HG03066 (cell line): ENCODE data around the gene PXK.

Source experiments
- ATAC-seq: cut with Tn5 transposase; IDR thresholded peaks from one replicate; pipeline ENCODE4 v1.9.1; 2021; ENCODE audit warnings: low read depth; ENCODE audit not compliant: unreplicated experiment

Gene PXK

DNA sequence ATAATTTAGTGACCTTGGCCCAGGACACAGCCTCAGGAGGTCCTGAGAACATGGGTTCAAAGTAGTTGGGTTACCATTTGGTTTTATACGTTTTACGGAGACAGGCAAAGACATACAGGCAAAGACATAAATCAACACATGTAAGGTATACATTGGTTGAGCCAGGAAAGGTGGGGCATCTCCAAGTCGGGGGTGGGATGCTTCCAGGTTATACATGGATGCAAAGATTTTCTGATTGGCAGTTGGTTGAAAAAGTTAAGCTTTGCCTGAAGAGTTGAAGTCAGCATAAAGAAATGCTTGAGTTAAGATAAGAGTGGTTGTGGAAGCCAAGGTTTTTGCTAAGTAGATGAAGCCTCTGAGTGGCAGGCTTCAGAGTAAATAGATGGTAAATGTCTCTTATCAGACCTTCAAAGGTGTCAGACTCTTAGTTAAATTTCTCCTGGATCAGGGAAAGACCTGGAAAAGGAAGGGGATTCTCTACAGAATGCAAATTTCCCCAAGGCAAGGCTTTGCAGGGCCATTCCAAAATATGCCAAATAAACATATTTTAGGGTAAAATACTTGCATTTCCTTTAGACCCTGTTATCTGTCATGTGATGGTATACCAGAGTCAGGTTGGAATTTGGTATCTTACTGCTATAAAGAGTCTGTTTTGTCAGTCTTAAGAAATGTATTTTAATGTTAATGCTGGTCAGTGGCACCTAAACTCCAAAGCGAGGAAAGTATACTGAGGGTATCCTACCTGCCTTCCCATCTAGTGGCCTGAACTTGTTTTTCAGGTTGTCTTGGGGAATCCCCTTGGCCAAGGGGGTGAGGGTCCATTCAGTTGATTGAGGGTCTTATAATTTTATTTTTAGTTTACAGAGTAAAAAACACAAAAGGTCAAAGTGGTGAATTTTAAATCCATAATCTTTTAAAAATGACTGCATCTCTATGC lies 109.1 kb downstream of the PXK start:
- ATAC-seq, result no peak

DNA sequence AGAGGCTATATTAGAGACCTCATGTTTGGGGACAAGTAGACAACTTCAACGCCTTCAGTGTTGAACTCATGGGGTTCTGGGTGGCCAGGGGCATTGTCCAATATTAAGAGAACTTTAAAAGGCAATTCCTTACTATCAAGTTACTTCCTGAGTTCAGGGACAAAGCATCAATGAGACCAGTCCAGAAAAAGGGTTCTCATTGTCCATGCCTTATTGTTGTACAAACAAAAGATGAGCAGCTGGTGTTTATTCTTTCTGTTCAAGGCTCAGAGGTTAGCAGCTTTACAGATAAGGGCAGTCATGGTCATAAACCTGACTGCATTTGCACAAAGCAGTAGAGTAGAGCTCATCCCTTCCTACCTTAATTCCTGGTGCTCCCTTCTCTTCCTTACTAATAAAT lies 119.5 kb downstream of the PXK start:
- no peak for ATAC-seq

DNA sequence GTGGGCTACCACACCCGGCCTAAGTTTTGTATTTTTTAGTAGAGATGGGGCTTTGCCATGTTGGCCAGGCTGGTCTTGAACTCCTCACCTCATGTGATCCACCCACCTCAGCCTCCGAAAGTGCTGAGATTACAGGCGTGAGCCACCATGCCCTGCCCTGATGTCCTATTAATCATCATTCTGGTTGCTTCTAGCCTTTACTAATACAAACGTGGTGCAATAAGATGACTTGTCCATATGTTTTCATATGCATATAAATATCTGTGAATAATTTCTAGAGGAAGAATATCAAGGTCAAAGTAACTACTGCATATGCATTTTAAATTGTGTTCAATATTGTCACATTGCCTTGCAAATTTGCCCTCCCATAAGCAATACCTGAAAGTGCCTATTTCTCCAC lies 126.5 kb downstream of the PXK start:
- no peak for ATAC-seq

DNA sequence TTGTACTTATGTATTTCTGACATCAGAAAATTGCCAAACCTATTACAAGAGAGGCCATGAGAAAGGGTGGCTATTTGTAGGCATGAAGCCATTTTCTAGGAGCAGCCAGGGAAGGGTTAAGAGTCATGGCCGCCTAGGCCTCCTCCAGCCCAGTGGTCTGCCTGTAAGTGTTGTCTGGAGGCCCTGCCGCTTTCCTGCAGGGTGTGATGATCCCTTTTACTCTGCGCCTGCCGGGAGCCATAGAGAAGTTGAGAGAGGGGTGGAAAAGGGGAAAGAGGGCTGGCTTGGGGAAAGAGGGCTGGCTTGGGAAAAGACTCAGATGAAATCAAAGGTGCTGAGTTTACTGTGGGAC lies 130.1 kb downstream of the PXK start:
- no peak for ATAC-seq

DNA sequence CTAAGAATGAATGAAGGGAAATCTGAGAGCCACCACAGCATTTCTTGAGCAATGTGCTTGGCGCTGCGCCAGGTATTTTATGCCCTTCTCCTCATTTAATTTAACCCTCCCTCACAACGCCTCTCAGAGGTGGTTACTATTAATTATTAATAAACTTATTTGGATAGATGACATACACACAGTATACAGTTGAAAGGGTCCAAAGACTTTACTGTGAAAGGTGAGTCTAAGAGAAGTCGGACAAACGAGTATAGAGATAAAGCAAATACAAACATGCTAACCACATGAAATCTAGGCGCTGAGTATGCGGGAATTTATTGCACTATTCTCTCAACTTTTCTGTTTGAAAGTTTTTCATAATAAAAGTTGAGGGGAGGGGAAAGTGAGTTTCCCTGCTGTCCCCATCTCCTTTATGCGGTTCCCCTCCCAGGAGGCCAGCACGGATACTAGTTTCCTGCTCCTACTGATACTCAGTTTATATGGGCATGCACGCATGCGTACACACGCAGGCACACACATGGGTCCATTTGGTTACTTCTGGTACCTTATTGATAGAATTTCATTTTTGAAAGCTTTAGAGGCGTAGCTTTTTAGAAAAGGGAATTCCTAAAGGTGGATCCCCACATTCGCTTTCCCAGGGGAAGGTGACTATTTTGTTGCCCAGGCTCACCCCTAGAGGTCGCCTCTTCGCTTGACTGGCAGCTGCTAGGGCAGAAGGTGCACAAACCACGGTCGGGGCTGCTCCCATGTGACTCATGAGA lies 130.7 kb downstream of the PXK start:
- ATAC-seq, result peak; percentile 96

DNA sequence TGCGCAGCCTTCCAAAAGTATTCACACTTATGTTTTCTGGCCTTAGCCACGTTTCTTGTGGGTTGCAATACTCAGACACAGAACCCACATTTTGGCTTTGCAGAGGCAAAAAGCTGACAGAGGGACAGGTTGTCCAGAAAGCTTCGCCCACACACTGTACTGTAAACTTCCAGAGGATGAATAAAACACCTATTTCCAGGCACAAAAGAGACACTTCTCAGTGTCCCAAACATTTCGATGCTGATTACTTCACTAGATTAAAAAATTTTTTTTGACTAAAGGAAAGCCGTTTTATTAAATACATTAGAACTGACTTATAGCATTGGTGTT lies 131.2 kb downstream of the PXK start:
- ATAC-seq, result no peak

DNA sequence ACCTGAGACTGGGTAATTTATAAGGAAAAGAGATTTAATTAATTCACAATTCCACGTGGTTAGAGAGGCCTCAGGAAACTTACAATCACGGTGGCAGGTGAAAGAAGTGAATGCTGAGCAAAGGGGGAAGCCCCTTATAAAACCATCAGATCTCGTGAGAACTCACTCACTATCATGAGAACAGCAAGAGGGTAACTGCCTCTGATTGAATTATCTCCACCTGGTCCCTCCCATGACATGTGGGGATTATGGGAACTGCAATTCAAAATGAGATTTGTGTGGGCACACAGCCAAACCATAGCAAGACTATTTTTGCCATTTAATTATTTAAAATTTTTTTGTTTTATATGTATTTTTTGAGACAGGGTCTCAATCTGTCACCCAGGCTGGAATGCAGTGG lies 132.2 kb downstream of the PXK start:
- ATAC-seq, result no peak

DNA sequence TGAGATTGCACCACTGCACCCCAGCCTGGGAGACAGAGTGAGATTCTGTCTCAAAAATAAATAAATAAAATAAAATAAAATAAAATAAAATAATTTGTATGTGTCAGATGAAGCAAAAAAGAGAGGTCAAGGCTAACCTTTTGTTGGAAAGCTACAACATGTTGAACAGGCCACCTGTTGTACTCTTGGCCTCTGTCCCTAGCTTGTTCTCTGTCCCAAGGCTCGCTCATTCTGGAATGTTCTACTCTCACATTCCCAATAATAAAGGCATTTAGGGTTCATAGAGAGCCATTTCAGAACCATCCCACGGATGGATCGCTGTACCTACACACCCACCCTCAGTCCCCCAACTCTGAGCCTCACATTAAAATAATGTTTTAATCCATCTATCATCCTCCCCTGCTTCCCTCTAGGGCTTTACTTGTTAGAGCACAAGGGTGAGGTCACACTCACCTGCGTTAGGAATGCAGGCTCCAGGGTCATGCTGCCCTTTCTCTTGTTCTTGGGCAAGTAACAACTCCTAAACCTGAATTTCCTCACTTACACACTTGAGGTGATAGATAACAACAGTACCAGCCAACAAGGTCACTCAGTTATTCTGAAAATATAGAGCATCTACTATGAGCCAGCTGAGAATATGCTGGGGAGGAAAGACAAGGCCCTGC lies 134.3 kb downstream of the PXK start:
- no peak for ATAC-seq

DNA sequence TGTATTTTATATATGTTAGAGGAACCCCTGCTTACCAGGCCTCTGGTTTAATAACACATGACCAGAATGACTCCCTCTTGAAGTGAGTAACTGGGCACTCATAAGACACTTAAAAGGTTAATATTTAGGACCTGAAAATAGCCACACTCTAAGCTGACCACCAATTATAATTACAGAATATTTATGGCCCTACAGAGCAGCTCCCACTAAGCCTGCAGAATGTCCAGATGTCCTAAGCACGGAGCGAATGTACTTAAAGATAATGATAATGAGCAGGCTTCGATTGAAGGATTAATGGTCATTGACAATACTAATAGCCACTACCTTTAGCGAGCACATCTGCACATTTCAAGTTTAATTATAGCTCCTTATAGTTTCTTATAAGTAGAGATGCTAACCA lies 136.4 kb downstream of the PXK start:
- ATAC-seq, result no peak

DNA sequence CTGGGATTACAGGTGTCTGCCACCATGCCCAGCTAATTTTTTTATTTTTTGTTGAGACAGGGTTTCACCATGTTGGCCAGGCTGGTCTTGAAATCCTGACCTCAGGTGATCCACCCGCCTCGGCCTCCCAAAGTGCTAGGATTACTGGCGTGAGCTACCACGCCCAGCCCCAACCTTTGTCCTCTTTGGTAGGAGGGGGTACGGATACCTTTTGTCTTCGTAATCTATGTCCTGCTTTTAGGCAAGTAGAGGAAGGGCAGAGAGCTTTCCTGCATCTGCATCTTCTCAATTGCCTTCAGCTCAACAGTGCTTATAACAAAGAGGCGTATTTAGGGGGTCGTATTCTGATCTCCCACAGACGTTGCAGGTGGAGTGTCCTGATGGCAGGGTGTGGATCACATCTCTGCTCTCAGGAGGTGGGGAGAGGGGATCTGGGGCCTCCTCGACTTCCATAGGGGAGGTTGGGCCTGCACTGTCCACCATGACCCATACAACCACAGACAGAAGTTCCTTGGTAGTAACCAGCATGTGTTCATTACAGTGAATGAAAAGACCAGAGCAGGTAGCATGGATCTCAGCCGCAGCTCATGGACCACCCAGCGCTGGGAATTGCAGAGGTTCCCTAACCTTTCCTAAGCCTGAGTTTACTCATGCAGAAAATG lies 137.8 kb downstream of the PXK start:
- ATAC-seq, result no peak

DNA sequence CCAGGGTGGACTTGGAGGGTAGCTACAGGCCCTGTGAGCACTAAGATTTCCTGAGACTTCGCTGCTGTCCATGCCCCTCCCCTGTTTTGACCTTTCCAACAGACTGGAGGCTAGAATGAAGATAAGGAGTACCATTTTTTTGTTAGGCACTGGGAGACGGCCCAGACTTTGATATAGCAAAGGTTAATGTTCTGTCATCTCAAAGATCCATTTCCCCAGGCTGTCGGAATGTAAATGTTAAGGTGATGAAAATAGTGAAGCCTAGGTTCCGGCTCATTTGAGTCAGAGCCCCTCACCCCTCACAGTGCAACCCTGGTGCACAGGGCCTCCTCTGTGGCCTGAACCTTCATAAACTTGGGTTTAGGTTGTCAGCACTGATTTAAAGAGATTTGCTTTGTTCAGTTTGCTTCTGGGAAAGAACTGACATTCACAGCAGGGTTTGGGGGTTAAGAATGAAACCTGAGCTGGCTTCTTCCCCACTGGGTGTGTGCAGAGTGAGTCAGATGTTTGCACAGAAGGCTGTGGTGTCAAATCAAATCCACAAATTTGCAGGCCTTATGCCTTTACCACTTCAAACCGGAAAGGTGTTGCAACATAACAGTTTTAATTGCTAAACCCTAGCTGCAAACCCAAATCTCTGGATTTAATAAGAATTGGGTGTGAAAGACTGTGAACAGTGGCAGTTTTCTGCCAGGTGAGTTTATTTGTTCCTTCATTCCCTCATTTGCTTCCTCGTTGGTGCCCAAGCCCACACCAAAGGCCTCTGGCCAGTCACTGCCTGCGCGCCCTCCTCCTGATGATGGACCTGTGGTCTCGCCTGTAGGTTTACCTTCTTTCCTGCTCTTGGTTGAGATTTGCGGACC lies 138.6 kb downstream of the PXK start:
- ATAC-seq, result no peak

DNA sequence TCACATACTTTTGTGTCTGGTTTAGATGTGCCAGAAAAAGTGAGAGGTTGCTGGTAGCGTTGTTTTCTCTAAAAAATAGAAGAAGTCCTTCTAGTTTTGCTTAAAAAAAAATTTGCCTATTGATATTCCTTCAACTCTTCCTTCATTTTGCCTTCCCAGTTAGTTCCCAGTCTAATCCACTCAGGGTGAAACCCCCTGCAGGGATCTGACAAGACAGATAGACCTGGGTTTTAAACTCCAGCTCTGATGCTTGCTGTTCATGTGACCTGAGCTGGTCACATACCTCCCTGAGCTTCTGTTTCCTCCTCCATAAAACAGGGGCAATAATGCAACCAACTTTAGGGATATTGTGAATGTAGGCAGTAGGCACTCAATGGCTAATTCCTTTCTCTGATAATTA lies 140.6 kb downstream of the PXK start:
- ATAC-seq, result no peak

DNA sequence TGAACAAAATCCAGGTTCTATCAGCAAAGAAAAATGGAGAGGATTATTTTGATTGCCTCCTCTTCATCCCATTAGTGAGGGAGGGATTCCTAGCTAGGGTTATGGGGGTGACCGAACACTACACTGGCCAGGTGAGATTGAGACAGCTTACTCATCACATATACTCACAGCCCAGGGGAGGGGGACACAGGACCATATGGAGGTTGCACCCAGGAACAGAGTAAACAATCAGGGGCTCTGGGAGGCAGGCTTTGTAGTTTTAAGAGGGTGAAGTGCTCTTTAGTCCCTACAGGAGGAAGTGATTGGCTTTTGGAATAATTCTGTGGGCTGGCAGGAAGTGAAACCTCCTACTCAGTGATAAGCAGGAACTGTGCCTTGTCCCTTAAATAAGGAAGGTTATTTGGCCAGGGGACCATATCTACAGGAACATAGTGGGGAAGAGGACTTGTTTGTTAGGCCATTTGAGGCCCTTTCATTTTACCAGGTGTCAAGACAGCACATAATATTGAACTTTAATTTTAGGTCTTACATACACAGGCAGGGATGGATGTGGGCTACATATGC lies 141.7 kb downstream of the PXK start:
- no peak for ATAC-seq

DNA sequence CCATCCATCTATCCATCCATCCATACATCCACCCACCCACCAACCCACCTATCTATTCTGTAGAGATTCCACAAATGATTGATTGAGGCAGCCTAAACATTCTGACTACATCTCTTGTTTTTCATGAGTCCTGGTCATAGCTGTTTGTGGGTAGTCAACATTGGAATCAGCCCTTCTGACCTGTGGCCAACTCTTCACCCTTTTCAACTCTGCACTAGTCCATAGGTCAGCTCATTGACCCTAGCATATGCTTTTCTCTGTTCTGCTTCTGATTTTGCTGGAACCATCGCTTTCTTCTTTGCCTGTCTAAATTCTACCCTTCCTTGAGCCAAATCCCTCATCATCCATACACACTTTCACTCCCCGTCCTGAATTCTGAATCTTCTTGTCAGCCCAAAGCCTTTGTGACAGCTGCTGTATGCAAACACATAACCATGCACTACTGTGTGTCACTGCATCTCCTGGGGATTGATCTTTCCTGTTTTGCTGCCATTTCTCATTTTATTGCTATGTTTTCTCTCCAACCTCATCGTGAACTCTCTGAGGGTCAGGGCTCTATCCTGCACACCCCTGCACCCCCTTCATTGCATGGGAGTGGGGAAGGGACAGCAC lies 142.4 kb downstream of the PXK start:
- no peak for ATAC-seq
